NCI-H1694 treated with DMSO at 0.1 percent for 48 hours (cell line): ENCODE data around the gene ATP2C2.

Experiments used
- DNase-seq: peaks from one replicate; lab custom pipeline; 2025; lab: John Stamatoyannopoulos, UW

Gene ATP2C2

DNA sequence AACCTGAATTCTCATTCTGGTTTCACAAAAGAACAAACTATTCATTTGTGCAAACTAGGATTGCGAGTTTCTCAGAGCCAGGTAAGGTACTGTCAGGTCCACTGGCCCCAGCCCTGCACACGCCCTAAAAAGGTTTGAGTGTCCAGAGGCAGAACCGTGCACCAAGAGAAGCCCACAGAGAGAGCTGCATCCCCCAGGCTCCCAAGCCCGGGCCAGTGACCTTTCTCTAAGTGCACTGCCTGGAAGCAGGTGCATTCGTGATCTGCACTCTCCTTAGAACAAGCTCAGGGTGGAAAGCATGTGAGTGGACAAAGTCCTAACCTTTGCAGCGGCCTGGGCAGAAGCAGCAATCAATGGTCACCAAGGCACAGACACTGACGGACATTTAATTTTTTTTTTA, 109.3 kb downstream of the ATP2C2 start:
- no peak for DNase-seq

GRCh38 chr16:84478172-84478947, 110.0 kb downstream of the ATP2C2 start:
- no peak for DNase-seq

DNA sequence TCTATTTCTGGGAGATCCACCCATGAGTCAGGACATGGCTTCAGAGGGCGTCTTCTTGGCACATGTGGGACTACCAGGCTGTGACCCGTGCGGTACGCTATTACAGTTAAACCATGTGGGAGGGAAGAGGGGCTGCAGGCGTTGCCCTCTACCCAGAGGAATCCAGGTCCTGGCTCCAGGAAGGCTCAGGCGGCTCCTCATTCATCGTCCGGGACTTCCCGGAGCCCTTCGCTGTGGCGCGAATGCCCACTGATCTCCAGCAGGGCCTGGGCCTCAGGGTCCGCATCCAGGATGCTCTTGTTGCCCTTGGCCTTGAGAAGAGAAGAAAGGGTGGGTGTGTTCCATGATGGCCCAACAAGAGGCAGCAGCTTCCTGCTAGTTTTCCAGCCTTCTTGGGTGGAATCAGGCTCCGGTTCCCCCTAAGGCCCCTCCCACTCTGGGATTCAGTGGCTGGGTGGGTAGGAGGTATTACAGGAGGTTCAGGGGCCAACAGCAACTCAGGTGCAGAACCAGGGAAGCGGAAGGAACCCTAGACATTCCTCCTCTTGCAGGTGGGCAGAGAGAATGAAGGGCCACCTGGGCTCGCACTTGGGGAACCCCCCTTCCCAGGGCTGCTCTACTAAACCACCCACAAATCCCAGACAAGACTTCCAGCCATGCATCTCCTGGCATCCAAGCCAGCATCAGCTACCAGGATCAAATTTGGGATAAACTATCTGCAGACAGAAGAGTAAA, 111.5 kb downstream of the ATP2C2 start:
- DNase-seq, result no peak

GRCh38 chr16:84481051-84481735, 112.9 kb downstream of the ATP2C2 start:
- DNase-seq, result no peak

- no peak for DNase-seq
These were observed 113.9 kb downstream of the ATP2C2 start for GRCh38 chr16:84482001-84482891.

DNA sequence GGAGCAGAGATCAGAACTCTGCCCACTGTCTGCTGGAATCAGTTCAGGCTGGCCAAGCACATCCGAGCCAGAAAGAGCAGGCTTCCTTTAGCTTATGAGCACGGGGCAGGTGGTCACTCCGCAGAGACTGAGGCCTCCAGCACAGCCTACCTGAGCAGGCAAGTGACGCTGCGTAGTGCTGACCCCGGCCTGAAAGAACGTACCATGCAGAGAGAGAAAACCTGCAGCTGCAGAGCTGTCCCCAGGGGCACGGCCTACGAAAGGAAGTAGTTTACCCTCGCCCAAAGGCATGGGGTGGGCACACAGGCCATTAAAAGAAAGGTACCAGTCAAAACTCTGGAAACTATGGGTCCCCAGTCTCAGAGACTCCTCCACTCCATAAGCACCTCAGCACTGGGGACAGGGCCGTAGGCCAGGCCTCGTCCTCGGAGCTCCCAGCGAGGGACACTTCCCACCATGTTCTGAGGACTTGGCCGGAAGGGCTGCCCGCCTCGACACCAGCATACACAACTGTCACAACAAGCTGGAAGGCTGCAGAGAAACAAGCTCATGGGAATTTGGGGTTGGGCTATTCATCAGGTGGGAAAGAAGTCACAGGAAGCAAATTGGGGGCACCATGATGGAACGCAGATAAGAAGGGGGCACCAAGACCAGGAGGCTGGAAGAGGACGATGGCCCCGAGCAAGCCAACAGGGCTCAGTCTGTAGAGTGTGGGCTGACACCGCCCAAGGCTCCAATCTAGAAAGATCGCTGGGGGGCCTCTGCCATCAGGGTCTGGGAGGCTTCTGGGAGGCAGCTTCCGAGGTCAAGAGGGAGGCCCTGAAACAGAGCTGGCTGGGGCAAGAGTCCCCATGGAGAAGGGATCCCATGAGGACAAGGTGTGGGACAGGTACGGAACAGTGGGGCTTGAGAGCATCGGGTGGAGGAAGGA, 114.9 kb downstream of the ATP2C2 start:
- no peak for DNase-seq

DNA sequence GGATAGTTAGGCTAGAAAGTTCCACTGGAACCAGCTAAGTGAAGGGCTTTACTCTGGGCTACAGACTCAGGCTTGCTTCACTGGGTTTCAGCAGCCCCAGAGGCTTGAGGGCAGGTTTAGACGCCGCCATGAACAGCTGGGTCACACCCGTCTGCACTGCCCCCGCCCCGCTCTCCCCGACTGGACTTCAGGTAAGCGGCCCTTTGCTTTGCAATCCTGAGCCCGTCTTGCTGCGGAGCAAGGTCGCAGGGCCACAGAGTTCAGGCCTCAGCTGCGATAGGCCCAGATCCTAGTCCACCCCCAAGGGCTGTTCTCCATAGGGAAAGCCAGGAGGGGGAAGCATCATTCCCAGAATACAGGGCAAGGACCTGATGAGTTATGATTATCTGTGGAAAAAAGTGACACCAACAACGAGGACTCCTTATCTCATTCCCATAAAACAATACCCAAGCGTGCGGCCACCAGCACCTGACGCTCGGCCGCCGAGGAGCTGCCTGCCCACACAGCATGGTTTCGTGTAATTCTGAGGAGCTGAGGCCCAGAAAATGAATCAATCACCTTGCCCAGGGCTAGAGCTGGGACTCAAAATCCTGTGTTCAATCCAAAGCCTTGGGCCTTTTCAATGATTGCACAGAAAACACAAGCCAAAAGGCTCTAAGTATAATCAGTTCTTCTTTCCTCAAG, 115.7 kb downstream of the ATP2C2 start:
- no peak for DNase-seq

DNA sequence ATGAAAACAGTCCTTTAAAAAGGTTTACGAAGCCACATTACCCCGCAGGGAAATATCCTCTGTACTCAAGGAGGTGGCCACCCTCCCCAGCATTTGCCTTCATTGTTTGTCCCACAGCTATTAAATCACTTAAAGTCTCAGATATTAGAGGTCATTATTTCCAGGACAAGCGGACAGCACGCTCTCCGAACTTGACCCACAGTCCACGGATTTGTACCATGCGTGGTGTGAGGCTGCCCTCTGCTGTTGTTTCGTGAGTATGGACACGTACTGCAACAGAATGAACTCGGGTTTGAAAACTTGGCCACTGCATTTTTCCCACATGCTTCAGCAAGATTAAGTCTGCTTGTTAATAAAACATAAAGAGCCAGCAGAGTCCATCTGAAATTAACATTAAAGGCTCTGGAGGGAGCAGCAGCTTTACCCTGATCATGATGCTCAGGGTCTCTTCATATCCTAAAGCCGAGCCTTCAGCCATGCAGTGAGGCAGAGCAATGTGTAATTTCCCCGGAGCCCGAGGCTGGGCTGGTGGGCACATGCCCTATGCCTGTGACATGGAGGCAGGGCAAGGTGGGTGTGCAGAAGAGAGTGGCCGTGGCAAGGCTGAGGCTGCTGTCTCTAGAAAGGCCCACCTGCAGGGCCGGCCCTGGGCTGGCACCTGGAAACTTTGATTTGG, 116.4 kb downstream of the ATP2C2 start:
- peak; percentile 12 for DNase-seq

- no peak for DNase-seq
These were observed 117.1 kb downstream of the ATP2C2 start for GRCh38 chr16:84485255-84486010.

DNA sequence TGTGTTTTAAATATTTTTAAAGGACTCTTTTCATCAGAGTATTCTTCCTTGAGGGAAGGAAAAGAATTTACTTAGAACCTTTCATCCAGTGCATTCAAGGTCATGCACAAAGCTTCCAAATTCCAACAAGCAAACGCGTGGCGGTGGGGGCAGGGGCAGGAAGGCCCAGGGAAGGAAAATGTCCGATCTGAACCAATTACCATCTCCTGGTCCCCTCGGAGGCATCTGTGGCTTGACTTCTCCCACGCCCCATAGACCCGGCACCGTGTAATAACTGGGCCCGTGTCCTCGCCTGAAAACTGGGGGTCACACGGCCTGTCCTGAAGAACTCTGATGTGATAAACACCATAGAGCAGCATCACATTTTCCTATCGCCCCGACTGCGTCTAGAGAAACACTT, 117.8 kb downstream of the ATP2C2 start:
- DNase-seq, result no peak

DNA sequence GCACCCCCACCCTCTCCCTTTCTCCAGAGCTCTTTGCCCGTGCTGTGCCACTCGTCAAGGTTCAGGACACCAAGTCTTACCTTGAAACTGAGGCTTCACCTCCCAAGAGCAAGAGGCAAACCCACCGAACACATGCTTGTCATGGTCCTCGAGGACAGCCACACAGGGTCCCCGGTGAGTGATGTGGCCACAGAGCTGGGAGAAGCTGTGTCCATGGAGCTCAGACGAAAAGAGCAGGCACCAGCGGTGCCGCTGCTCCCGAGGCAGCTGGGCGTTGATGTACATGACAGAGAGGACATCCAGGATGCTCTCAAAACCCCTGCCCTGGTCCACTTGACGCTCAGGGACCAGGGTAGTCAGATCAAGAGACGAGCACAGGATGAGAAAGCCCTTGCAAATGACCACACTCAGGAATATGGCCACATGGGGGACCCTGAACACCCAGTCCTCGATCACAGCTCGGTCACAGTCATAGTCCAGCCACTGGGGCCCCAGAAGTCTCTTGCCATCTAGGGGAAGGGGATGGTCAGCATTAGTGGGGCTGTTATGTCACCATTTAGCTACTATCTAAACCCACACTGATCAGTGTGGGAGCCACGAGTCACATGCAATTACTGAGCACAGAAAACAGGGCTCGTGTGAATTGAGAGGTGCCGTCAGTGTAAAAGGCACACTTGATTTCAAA, 118.4 kb downstream of the ATP2C2 start:
- no peak for DNase-seq

- no peak for DNase-seq
These were observed 119.0 kb downstream of the ATP2C2 start for GRCh38 chr16:84487358-84487757.

GRCh38 chr16:84489131-84489530, 120.8 kb downstream of the ATP2C2 start:
- DNase-seq, result no peak

DNA sequence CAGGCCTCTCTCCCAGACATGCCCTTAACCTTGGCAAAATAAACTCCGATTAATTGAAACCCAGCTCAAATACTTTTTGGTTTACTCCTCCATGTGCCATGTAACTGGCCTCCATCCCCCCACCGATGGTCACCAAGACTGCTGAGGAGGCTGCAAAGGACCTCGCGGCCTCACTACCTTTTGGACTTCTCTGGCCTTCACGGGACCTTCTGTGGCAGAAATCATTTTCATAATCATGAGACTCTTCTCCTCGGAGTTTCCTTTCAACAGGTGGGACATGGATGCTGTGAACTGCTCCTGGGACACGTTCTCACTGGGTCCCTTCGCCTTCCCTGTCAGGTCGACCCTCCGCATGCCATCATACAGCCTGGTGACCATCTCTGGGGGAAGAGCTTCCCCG, 127.2 kb downstream of the ATP2C2 start:
- DNase-seq, result no peak

DNA sequence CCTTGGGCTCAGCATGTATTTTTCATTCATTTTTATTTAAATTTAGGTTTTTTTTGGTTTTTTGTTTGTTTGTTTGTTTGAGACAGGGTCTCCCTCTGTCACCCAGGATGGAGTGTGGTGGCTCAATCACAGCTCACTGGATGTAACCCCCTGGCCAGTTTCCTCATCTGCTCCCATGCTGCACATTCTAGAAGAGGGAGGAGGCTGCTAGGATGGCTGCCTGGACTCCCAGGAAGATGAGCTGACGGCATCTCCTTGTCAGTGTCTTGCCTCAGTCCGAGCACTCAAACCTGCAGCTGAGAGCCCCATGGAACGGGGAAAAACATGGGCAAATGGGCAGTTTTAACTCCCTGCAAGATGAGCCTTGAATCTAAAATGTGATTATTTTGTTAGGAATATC, 128.7 kb downstream of the ATP2C2 start:
- DNase-seq, result no peak

GRCh38 chr16:84497418-84498222, 129.3 kb downstream of the ATP2C2 start:
- no peak for DNase-seq

- no peak for DNase-seq
These were observed 129.9 kb downstream of the ATP2C2 start for GRCh38 chr16:84498223-84498610.
